Muscle of leg (tissue), 9 donors: Measurements from ENCODE around the gene HSD11B1L. TPM values are rescaled to one million over a fixed set of nuclear protein-coding genes. Genes with fewer than 3 reads are reported as not detected.

ENCODE experiments used
- polyA plus RNA-seq, 8 donors: library from polyadenylated mRNA; unstranded; fragments of 120-200 nt; gene quantifications; one replicate each; pipeline versions ENCODE4 v1.2.1 to v1.2.3, GENCODE V29; 2013; ENCODE audit warnings: inconsistent platforms in 1 of 8, low replicate concordance in 1 of 8; ENCODE audit not compliant: insufficient read length in 8 of 8, insufficient read depth in 1 of 8
- total RNA-seq: library from RNA; stranded (reverse); fragments of 120-200 nt; gene quantifications from one replicate; pipeline ENCODE4 v1.2.4, GENCODE V29; 2013

HSD11B1L gene
- total and polyA plus RNA-seq, 9 donors, result 4.2 to 6.7 (median 5.5) TPM

Other genes with a start within 250 kb of the HSD11B1L start
- gene ZNRF4, start 225.6 kb upstream of the HSD11B1L start, total RNA-seq, result not detected
- not detected for gene ZNRF4, start 225.6 kb upstream of the HSD11B1L start, polyA plus RNA-seq
- gene TINCR, start 113.1 kb upstream of the HSD11B1L start, total RNA-seq, result 0.18 TPM
- gene TINCR, start 113.1 kb upstream of the HSD11B1L start, polyA plus RNA-seq, result 1 to 10 TPM in 1 of 8 donors, under 1 TPM in 7; 0.28 to 3.1 (median 0.40) TPM
- gene SAFB2, start 58.3 kb upstream of the HSD11B1L start, total RNA-seq, result 24.6 TPM
- 10 to 100 TPM; 34.0 to 55.9 (median 45.4) TPM for gene SAFB2, start 58.3 kb upstream of the HSD11B1L start, polyA plus RNA-seq
- 24.7 TPM for gene SAFB, start 57.9 kb upstream of the HSD11B1L start, total RNA-seq
- 100 to 1,000 TPM in 2 of 8 donors, 10 to 100 TPM in 6; 82.1 to 101 (median 93.0) TPM for gene SAFB, start 57.9 kb upstream of the HSD11B1L start, polyA plus RNA-seq
- 122 TPM for gene MICOS13, start 511 bp upstream of the HSD11B1L start, total RNA-seq
- 100 to 1,000 TPM in 2 of 8 donors, 10 to 100 TPM in 6; 74.4 to 115 (median 90.0) TPM for gene MICOS13, start 511 bp upstream of the HSD11B1L start, polyA plus RNA-seq
- gene RPL36, start 9.3 kb downstream of the HSD11B1L start, total RNA-seq, result 1,960 TPM
- gene RPL36, start 9.3 kb downstream of the HSD11B1L start, polyA plus RNA-seq, result 1,000 to 10,000 TPM; 1,213 to 1,750 (median 1,363) TPM
- 34.9 TPM for gene LONP1, start 39.1 kb downstream of the HSD11B1L start, total RNA-seq
- 10 to 100 TPM; 47.7 to 63.9 (median 53.1) TPM for gene LONP1, start 39.1 kb downstream of the HSD11B1L start, polyA plus RNA-seq
- not detected for gene CATSPERD, start 39.6 kb downstream of the HSD11B1L start, total RNA-seq
- gene CATSPERD, start 39.6 kb downstream of the HSD11B1L start, polyA plus RNA-seq, result under 1 TPM in 1 of 8 donors, not detected in 7; 0.16 TPM
- gene PRR22, start 103.7 kb downstream of the HSD11B1L start, total RNA-seq, result 1.4 TPM
- 1 to 10 TPM in 7 of 8 donors, under 1 TPM in 1; 0.86 to 2.7 (median 1.3) TPM for gene PRR22, start 103.7 kb downstream of the HSD11B1L start, polyA plus RNA-seq
- gene DUS3L, start 110.1 kb downstream of the HSD11B1L start, total RNA-seq, result 17.7 TPM
- gene DUS3L, start 110.1 kb downstream of the HSD11B1L start, polyA plus RNA-seq, result 10 to 100 TPM; 16.3 to 26.6 (median 21.3) TPM
- gene NRTN, start 124.0 kb downstream of the HSD11B1L start, total RNA-seq, result 0.44 TPM
- 1 to 10 TPM in 2 of 8 donors, under 1 TPM in 6; 0.17 to 1.5 (median 0.37) TPM for gene NRTN, start 124.0 kb downstream of the HSD11B1L start, polyA plus RNA-seq
- not detected for gene FUT6, start 158.7 kb downstream of the HSD11B1L start, total RNA-seq
- under 1 TPM in 2 of 8 donors, not detected in 6; 0.05 to 0.09 TPM for gene FUT6, start 158.7 kb downstream of the HSD11B1L start, polyA plus RNA-seq
- gene FUT3, start 170.4 kb downstream of the HSD11B1L start, total RNA-seq, result 0.09 TPM
- under 1 TPM in 4 of 8 donors, not detected in 4; 0.06 to 0.38 (median 0.30) TPM for gene FUT3, start 170.4 kb downstream of the HSD11B1L start, polyA plus RNA-seq
- gene FUT5, start 189.5 kb downstream of the HSD11B1L start, total RNA-seq, result not detected
- under 1 TPM in 2 of 8 donors, not detected in 6; 0.10 to 0.12 TPM for gene FUT5, start 189.5 kb downstream of the HSD11B1L start, polyA plus RNA-seq
- 312 TPM for gene NDUFA11, start 222.8 kb downstream of the HSD11B1L start, total RNA-seq
- gene NDUFA11, start 222.8 kb downstream of the HSD11B1L start, polyA plus RNA-seq, result 100 to 1,000 TPM; 168 to 243 (median 200) TPM
- 4.5 TPM for gene VMAC, start 223.8 kb downstream of the HSD11B1L start, total RNA-seq
- gene VMAC, start 223.8 kb downstream of the HSD11B1L start, polyA plus RNA-seq, result 1 to 10 TPM; 2.0 to 4.4 (median 3.6) TPM
- 5.1 TPM for gene CAPS, start 233.2 kb downstream of the HSD11B1L start, total RNA-seq
- 10 to 100 TPM in 1 of 8 donors, 1 to 10 TPM in 7; 3.9 to 10.1 (median 6.5) TPM for gene CAPS, start 233.2 kb downstream of the HSD11B1L start, polyA plus RNA-seq